GM19395 (cell line): Measurements from ENCODE around the gene CDA.

Source experiments
- ATAC-seq: cut with Tn5 transposase; IDR thresholded peaks from one replicate; pipeline ENCODE4 v1.9.1; 2021; ENCODE audit warnings: mild to moderate bottlenecking, moderate library complexity; ENCODE audit not compliant: unreplicated experiment

The CDA gene

DNA sequence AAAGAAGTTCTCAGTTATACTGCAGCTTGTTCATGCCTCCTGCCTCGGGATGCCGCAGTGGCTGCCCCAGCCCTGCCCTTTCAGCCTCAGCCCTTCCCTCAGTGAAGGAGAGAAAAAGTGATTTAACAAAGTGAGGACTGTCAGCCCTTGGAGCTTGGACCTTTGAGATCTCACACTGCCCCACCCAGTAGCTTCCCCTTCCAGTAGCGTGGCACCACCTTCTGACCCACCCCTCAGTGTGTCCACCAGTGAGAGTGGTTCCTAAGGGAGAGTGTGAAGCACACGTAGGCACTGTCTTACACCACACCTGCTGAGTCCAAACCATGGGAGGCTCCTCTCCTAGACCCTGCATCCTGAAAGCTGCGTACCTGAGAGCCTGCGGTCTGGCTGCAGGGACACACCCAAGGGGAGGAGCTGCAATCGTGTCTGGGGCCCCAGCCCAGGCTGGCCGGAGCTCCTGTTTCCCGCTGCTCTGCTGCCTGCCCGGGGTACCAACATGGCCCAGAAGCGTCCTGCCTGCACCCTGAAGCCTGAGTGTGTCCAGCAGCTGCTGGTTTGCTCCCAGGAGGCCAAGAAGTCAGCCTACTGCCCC is at the start of gene CDA:
CDA (plus strand) TSS at position 464 of the 592 bp plus-strand sequence; CDS start at position 497, 33 bp downstream.
- no peak for ATAC-seq

- no peak for ATAC-seq
Measured at GRCh38 chr1:20540281-20540680, 48.6 kb upstream of the CDA start.

DNA sequence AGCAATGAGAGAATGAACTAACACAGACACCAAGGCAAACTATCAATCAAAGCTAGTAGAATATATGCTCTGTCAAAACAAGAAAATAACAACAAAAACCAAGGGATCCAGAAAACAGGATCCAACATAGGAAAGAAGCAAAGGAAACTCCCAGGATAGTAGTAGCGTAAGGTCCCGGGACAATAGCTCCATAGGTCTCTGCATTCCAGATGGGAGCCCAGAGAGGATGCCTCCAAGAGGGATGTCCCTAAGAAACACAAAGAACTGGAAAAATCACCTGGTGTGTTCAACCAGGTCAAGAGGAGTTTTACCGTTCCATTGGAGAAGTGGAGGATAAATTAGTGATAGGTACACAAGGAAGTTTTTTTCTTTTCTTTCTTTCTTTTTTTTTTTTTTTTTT is 42.3 kb upstream of the CDA start:
- ATAC-seq = no peak

DNA sequence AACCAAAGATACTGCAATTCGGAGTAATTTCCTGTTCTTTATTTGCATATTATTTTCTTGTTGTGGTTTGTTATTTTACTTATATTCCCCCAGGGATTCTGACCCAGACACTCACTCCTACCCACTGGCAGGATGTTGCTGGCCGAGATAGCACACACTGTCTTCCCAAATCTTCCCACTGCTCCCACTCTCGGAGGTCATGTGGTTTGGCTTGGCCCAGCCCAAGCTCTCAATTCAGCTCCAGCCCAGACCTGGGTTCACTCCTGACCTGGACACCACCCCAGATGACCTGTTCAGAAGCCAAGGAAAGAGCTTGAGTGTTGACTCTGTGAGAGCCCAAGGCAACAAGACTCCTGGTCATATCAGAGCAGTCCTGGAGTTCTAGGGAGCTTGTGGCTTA is 37.7 kb upstream of the CDA start:
- ATAC-seq = no peak

DNA sequence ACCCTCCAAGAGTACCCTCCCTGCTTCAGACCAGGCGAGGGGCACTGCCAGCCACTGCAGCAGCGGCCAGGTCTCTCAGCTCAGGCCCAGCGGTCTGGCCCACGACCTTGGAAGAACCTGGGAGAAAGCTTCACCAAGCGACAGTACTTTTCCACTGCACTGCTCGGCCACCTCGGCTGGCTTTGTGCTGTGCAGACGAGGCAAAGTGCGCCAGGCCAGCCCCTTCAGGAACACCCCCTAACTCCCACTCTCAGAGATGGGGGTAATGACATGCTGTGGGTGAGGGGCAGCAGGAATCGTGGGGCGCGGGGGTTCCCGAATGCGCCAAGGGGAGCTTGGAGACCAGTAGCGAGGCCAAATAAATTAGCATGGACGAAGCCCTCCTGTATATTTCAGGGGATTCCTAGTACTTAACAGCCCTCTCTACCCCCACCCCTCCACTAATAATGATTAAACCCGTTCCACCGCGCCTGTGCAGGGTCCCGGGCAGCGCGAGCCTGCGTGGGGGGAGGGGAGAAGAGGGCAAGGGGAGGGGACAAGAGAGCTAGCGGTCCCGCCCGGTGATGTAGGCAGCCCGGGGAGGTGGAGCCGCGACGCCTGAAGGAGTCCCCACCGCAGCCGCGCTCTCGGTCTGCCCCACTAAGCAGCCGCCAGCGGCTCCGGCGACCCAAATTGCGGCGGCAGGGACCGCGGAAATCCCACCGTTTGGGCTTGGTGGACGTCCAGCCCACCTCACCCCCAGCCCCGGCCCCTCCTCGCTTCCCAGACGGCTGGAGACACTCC is 36.8 kb upstream of the CDA start, which contains the start of gene FAM43B:
FAM43B (plus strand) TSS at position 629 of the 783 bp plus-strand sequence. CDS start 401 bp downstream, outside the sequence.
- ATAC-seq = no peak

GRCh38 chr1:20552728-20553445 is 36.0 kb upstream of the CDA start:
- ATAC-seq = no peak

DNA sequence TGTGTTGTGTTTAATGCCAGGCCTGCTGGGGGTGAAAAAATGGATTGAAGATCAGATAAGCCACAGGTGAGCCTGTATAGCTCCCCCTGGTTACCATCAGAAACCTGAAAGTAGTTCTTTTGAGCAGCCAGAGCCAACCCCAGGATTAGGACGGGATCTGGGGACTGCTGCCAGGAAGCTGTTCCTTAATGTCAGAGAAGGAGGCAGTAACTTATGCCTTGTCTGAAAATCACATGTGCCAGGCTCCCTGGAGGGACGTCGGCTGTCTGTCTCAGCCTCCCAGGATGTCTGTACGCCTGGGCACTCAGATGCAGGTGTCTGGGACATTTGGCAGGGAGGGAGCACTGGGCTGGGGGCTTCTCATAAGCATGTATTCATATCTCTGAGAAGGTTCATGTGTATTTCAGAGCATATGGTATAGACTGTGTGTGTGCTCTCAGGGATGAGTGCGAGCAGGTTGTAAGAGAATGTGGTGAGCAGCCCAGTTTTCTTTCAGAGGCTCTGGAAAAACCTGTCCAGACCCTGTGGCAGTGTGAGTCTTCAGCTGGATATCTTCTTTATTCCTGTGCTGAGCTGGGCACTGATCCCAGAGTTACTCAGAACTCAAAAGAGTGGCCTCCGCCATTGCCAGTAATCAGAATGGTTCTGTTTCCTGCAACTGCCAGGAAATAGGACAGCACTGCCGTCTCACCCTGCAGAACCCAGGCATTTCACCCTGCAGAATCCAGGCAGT is 33.7 kb upstream of the CDA start:
- ATAC-seq = no peak

DNA sequence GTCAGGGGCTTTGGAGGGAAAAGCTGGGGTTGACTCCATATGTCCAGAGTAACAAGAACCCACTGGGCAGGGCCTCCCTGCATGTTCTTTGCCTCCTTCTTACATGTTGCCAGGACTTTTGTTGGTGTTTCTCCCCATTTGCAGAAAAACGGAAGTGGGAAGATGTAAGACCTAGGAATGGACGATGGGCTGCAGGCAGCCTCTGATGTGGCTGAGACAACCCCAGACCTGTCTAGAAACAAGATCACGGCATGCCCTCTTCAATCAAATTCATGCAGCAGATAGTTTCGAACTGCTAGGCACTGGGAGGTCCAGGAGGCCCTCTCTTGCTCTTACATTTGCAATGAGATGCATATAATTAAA is 33.2 kb upstream of the CDA start:
- ATAC-seq = no peak

DNA sequence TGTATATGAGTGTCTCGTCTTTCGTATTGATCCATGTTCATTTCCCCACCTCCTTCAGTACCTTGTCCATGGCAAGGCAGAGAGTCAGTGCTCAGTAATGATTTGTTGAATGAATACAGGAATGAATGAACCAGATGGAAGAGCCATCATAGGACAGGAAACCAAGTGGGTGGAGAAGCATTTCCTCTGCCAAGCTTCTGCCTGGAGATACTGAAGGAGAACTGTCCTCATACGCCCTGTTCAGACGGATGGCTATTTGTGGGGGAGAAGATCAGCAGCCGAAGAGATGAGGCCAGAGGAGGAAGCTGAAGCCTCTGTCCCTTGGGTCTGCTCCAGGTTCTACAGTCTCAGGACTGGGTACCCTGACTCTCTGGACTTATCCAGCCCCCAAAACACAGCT is 30.7 kb upstream of the CDA start:
- no peak for ATAC-seq

DNA sequence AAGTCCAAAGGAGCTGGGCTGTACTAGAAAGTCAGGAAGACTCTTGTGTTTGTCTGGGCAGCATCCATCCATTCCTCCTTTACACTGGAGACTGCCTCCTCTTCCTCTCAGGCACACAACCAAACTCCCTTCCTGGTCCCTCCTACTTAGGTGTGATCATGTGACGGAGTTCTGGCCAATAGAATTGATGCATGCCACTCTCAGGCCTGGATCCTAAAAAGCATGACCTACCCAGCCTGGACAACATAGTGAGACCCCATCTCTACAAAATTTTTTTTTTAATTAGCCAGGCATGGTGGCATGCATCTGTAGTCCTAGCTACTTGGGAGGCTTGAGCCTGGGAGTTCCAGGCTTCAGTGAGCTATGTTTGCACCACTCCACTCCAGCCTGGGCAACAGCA is 27.9 kb upstream of the CDA start:
- no peak for ATAC-seq

DNA sequence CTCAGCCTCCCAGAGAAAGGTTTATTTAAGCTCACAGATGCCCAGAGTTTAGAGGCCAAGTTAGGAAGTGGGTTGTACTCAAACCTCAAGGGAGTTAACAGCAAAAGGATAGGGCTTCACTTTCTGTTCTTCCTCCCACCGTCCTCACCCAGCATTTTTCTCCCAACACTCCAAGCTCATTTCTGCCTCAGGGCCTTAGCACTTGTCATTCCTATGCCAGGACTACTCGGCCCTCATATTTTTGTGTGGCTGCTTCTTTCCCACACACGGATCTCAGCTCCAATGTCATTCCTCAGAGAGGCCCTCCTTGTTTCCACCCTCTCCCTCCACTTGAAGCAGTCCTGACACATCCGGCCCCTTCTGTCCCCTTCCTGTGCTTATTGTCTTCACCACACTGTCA is 23.7 kb upstream of the CDA start:
- no peak for ATAC-seq

DNA sequence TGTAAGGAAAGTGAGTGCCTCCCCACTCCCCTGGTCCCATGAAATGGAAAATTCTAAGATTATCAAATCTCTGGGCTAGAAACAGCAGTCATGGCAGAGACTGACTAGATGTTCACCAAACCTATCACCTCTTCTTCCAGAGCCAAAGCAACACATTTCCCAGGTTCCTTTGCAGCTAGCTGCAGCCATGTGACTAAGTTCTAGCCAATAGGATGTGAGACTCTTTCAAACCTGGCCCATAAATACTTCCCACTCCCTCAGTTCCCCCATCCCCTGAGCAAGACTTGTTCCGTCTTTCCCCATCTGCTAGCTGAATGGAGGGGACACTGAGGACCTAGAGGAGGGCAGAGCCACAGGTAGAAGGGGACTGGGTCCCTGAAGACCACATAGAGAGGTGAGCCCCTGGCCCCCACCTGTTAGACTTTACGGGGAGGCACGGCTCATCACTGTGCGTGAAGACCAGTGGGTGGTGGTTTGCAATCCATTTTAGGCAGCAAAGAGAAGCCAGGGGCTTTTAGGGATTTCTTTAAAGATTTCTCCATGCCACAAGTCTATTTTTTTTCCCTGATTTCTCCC is 19.3 kb upstream of the CDA start:
- no peak for ATAC-seq

GRCh38 chr1:20571427-20571826 is 17.5 kb upstream of the CDA start:
- ATAC-seq = no peak

GRCh38 chr1:20573987-20574386 is 14.9 kb upstream of the CDA start:
- no peak for ATAC-seq

- no peak for ATAC-seq
Measured at GRCh38 chr1:20574686-20575540, 14.0 kb upstream of the CDA start.

DNA sequence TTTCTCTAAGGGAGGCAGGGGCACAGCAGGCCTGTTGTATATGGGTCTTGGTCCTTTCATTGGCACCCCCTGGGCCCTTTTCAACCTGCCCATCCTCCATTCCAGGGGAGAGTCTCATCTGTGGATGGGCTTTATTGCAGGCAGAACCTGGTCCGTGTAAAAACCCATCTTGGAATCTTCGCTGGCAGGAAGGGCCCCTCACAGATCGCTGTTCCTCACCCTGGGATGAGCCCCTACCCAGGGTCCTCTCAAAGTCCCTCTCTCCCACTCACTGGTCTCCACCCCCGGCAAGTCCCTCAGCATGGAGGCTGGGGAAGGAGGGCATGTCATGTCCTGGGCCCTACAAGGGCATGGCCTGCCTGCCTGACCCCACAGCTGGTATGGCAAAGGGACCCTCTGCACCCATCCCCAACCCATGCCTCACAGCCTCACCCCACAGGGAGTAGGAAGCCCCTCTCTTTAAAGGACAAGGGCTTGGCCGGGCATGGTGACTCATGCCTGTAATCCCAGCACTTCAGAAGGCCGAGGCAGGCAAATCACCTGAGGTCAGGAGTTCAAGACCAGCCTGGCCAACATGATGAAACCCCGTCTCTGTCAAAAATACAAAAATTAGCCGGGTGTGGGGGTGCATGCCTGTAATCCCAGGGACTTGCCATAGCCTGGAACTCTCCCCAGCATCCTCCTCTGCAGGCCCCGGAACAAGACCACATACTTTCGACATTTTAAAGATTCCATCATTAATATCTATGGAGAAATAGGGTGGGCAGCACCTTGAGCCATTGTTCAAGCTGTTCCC is 13.2 kb upstream of the CDA start:
- ATAC-seq = no peak

DNA sequence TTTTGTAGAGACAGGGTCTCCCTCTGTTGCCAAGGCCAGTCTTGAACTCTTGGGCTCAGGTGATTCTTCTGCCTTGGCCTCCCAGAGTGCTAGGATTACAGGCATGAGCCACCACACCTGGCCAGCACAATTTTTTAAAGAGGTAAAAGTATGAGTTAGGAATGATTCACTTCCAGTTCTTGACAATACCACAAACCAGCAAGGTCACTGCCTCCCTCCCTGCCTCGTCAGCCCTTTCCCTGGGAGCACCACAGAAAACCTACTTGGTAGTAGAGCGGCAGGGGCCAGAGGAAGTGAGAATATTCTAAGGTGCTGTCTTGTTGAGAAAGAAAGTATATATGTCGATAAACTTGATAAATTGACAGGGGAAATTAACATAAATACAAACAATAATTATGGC is 10.8 kb upstream of the CDA start:
- no peak for ATAC-seq

GRCh38 chr1:20578721-20579395 is 10.0 kb upstream of the CDA start:
- ATAC-seq = no peak

GRCh38 chr1:20584890-20585289 is 4.0 kb upstream of the CDA start:
- ATAC-seq = no peak
